Measurements from ENCODE around the gene NUCKS1. TPM values are rescaled to one million over a fixed set of nuclear protein-coding genes. Genes with fewer than 3 reads are reported as not detected.

Gene NUCKS1
- total and polyA plus RNA-seq, 2 donors (not counting 1 experiment from before 2014, with no cell fraction given) = 98.1 to 137 TPM

GRCh38 chr1:205785446-205785845, 35.5 kb upstream of the NUCKS1 start:
- H3K9me3 ChIP-seq (ENCODE audit: control insufficient read depth, insufficient read depth, low read depth, low read length) = no peaks in the 10 kb centered on the region
- no peaks in the 10 kb centered on the region for H4K20me1 ChIP-seq (ENCODE audit: control insufficient read depth, extremely low read depth, insufficient read depth, low read length)
- H3K4me1 ChIP-seq (ENCODE audit: control insufficient read depth, extremely low read depth, insufficient read depth, low read length) = no peaks in the 10 kb centered on the region
- H3K36me3 ChIP-seq (ENCODE audit: control insufficient read depth, insufficient read depth, low read length) = no peaks in the 10 kb centered on the region
- H3K4me3 ChIP-seq (replicated peaks in 1 of 4; ENCODE audit: control extremely low read depth in 1 of 4, insufficient read depth in 1 of 4, low read depth in 3 of 4, low read length in 4 of 4) = no peak overlapping the region
- TF ChIP-seq EZH2 (IDR thresholded peaks at IDR 0.05; ENCODE audit: low read length, missing control alignments) = no peak
- TF ChIP-seq, protein P1, sequence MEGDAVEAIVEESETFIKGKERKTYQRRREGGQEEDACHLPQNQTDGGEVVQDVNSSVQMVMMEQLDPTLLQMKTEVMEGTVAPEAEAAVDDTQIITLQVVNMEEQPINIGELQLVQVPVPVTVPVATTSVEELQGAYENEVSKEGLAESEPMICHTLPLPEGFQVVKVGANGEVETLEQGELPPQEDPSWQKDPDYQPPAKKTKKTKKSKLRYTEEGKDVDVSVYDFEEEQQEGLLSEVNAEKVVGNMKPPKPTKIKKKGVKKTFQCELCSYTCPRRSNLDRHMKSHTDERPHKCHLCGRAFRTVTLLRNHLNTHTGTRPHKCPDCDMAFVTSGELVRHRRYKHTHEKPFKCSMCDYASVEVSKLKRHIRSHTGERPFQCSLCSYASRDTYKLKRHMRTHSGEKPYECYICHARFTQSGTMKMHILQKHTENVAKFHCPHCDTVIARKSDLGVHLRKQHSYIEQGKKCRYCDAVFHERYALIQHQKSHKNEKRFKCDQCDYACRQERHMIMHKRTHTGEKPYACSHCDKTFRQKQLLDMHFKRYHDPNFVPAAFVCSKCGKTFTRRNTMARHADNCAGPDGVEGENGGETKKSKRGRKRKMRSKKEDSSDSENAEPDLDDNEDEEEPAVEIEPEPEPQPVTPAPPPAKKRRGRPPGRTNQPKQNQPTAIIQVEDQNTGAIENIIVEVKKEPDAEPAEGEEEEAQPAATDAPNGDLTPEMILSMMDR (conservative IDR thresholded peaks at IDR 0.05 in 1 of 2, IDR thresholded peaks at IDR 0.05 in 1 of 2; ENCODE audit: low read depth in 1 of 2, low read length in 2 of 2) = no peak
- H3K27ac ChIP-seq (ENCODE audit: insufficient read depth, low read length) = no peak overlapping the region
- no peak overlapping the region for H3K4me2 ChIP-seq (ENCODE audit: extremely low read depth, insufficient read depth, low read length)
- H2AFZ ChIP-seq (ENCODE audit: low read length) = no peak overlapping the region
- no peaks in the 10 kb centered on the region for H3K79me2 ChIP-seq (ENCODE audit: control insufficient read depth, insufficient read depth, low read length)
- H3K27me3 ChIP-seq (ENCODE audit: control insufficient read depth, insufficient read depth, low read length) = no peaks in the 10 kb centered on the region
- DNase-seq (ENCODE audit: low read depth in 2 of 2) = no peak
- H3K9ac ChIP-seq (ENCODE audit: insufficient read depth, low read length) = no peak overlapping the region

DNA sequence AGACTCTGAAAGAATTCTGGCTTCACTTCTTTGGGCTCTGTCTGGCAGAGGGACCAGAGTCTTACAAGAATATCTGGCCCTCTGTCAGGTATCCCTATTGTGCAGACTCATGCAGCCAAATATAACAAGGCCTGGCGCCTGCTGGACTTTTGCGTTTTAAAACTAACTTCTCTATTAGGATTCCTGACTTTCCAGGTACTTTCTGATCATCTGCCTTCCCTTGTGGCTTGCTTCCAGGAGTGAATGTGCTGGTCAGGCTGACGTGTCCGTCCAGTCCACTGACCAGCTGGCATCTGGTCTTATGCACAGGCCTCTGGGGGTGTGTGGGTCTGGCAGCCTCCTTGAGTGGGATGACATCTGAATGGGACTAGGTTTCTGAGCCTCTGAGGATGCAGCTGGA, 33.9 kb upstream of the NUCKS1 start:
- Histone ChIP-seq H2AFZ (ENCODE audit: low read length) (no peak overlapping the region), H3K4me1 (ENCODE audit: control insufficient read depth, extremely low read depth, insufficient read depth, low read length) (no peaks in the 10 kb centered on the region), H3K79me2 (ENCODE audit: control insufficient read depth, insufficient read depth, low read length) (no peaks in the 10 kb centered on the region), H3K9ac (ENCODE audit: insufficient read depth, low read length) (no peak overlapping the region), H3K27ac (ENCODE audit: insufficient read depth, low read length) (no peak overlapping the region), H3K36me3 (ENCODE audit: control insufficient read depth, insufficient read depth, low read length) (no peaks in the 10 kb centered on the region), H3K4me3 (replicated peaks in 1 of 4; ENCODE audit: control extremely low read depth in 1 of 4, insufficient read depth in 1 of 4, low read depth in 3 of 4, low read length in 4 of 4) (no peak overlapping the region), H3K27me3 (ENCODE audit: control insufficient read depth, insufficient read depth, low read length) (no peaks in the 10 kb centered on the region), H4K20me1 (ENCODE audit: control insufficient read depth, extremely low read depth, insufficient read depth, low read length) (no peaks in the 10 kb centered on the region), H3K9me3 (ENCODE audit: control insufficient read depth, insufficient read depth, low read depth, low read length) (no peaks in the 10 kb centered on the region), H3K4me2 (ENCODE audit: extremely low read depth, insufficient read depth, low read length) (no peak overlapping the region)
- TF ChIP-seq EZH2 (IDR thresholded peaks at IDR 0.05; ENCODE audit: low read length, missing control alignments) = no peak
- TF ChIP-seq, protein P1 (conservative IDR thresholded peaks at IDR 0.05 in 1 of 2, IDR thresholded peaks at IDR 0.05 in 1 of 2; ENCODE audit: low read depth in 1 of 2, low read length in 2 of 2) = no peak
- peak in 1 of 2 donors; percentile 85 for DNase-seq (ENCODE audit: low read depth in 2 of 2)

- H3K27me3 ChIP-seq (ENCODE audit: control insufficient read depth, insufficient read depth, low read length) = no peaks in the 10 kb centered on the region
- no peak overlapping the region for H3K4me3 ChIP-seq (replicated peaks in 1 of 4; ENCODE audit: control extremely low read depth in 1 of 4, insufficient read depth in 1 of 4, low read depth in 3 of 4, low read length in 4 of 4)
- H3K27ac ChIP-seq (ENCODE audit: insufficient read depth, low read length) = no peak overlapping the region
- H3K36me3 ChIP-seq (ENCODE audit: control insufficient read depth, insufficient read depth, low read length) = no peaks in the 10 kb centered on the region
- H3K9me3 ChIP-seq (ENCODE audit: control insufficient read depth, insufficient read depth, low read depth, low read length) = no peaks in the 10 kb centered on the region
- H3K4me1 ChIP-seq (ENCODE audit: control insufficient read depth, extremely low read depth, insufficient read depth, low read length) = no peaks in the 10 kb centered on the region
- no peak for DNase-seq (ENCODE audit: low read depth in 2 of 2)
- TF ChIP-seq EZH2 (IDR thresholded peaks at IDR 0.05; ENCODE audit: low read length, missing control alignments) = no peak
- TF ChIP-seq, protein P1 (conservative IDR thresholded peaks at IDR 0.05 in 1 of 2, IDR thresholded peaks at IDR 0.05 in 1 of 2; ENCODE audit: low read depth in 1 of 2, low read length in 2 of 2) = no peak
- H3K79me2 ChIP-seq (ENCODE audit: control insufficient read depth, insufficient read depth, low read length) = no peaks in the 10 kb centered on the region
- no peak overlapping the region for H2AFZ ChIP-seq (ENCODE audit: low read length)
- no peak overlapping the region for H3K4me2 ChIP-seq (ENCODE audit: extremely low read depth, insufficient read depth, low read length)
- H4K20me1 ChIP-seq (ENCODE audit: control insufficient read depth, extremely low read depth, insufficient read depth, low read length) = no peaks in the 10 kb centered on the region
- no peak overlapping the region for H3K9ac ChIP-seq (ENCODE audit: insufficient read depth, low read length)
Observed at GRCh38 chr1:205783433-205783795, 33.4 kb upstream of the NUCKS1 start.

Data from fibroblast of lung (primary cell).